Chondrocyte (in vitro differentiated cells): ENCODE data around the gene RASGRF1. TPM values are rescaled to one million over a fixed set of nuclear protein-coding genes. Genes with fewer than 3 reads are reported as not detected.

Source experiments
- DNase-seq: peaks from one replicate; pipeline ENCODE4 v3.0.0; 2021; ENCODE audit warnings: mixed read lengths, low spot score
- H3K27ac Mint-ChIP-seq: one replicate; pipeline ENCODE4 v1.8.0; 2021; ENCODE audit warnings: mild to moderate bottlenecking, moderate library complexity, mixed read lengths; ENCODE audit not compliant: unreplicated experiment
- H3K27me3 Mint-ChIP-seq: 2 replicates; pipeline ENCODE4 v1.8.0; 2021; ENCODE audit warnings: low read depth, mixed read lengths
- H3K36me3 Mint-ChIP-seq: 2 replicates; pipeline ENCODE4 v1.8.0; 2021; ENCODE audit warnings: low read depth, mixed read lengths
- H3K4me1 Mint-ChIP-seq: 2 replicates; pipeline ENCODE4 v1.8.0; 2021; ENCODE audit warnings: low read depth, mild to moderate bottlenecking, mixed read lengths
- H3K4me3 Mint-ChIP-seq: one replicate; pipeline ENCODE4 v1.8.0; 2021; ENCODE audit warnings: mild to moderate bottlenecking, moderate library complexity, mixed read lengths; ENCODE audit not compliant: unreplicated experiment
- H3K9me3 Mint-ChIP-seq: 2 replicates; pipeline ENCODE4 v1.8.0; 2021; ENCODE audit warnings: low read depth, mixed read lengths
- total RNA-seq: library from RNA; stranded (reverse); gene quantifications from 3 replicates; pipeline ENCODE4 v1.2.1, GENCODE V29; 2021
- TF ChIP-seq, protein P1 (sequence below): fragments of 200-600 bp; sonication (generic); IDR thresholded peaks from 2 replicates; pipeline ENCODE4 v1.5.0; 2021; ENCODE audit warnings: antibody characterized with exemption, mild to moderate bottlenecking, moderate library complexity

The RASGRF1 gene
- total RNA-seq, 1 donor from 2014 or later: 0.10 TPM

DNA sequence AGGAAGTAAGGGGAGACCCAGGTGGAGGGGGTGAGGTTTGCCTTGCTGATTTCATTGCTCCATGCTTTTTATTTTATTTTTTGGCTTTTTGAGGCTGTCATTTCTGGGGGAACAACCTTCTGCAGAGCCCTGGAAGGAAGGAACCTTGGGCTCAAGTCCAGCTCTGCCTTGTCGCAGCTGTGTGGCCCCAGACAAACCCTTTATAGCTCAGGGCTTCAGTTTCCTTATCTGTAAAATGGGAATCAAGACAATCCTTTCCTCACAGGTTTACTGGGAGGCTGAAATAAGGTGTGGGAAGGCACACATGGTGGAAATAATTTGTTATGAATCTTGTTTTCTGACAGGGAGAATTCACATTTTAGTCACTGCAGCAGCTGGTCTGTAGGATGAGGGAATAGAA lies 100.3 kb downstream of the RASGRF1 start:
- Mint-ChIP-seq H3K36me3 (no peaks in the 10 kb centered on the region), H3K27ac (no peak overlapping the region), H3K9me3 (no peaks in the 10 kb centered on the region)

DNA sequence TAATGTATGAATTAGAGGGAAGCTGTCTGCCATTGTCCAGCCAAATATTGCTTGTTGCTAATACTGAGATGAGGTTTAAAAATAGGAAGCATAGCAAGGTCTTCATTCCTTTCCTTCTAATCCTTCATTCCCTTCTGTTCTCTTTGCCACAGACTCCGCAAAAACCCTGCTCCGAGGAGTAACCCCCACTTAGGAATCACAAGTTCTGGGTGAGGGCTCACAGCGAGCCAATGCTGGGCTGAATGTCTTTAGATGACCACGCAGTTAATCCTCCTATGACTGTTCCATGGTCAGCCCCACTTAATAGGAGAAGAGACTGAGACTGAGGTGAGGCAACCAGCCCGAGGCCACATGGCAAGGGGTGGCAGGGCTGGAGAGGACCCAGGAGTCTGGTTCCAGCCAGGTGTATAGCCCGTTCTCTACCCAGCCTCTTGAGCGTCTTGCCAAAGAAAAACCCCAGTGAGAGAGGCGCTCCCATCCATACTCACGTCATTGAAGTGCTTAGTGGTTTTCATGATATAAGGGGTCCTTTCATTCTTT lies 100.8 kb downstream of the RASGRF1 start:
- H3K9me3 Mint-ChIP-seq: no peaks in the 10 kb centered on the region
- DNase-seq: peak; percentile 44
- TF ChIP-seq, protein P1, sequence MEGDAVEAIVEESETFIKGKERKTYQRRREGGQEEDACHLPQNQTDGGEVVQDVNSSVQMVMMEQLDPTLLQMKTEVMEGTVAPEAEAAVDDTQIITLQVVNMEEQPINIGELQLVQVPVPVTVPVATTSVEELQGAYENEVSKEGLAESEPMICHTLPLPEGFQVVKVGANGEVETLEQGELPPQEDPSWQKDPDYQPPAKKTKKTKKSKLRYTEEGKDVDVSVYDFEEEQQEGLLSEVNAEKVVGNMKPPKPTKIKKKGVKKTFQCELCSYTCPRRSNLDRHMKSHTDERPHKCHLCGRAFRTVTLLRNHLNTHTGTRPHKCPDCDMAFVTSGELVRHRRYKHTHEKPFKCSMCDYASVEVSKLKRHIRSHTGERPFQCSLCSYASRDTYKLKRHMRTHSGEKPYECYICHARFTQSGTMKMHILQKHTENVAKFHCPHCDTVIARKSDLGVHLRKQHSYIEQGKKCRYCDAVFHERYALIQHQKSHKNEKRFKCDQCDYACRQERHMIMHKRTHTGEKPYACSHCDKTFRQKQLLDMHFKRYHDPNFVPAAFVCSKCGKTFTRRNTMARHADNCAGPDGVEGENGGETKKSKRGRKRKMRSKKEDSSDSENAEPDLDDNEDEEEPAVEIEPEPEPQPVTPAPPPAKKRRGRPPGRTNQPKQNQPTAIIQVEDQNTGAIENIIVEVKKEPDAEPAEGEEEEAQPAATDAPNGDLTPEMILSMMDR: no peak
- H3K4me1 Mint-ChIP-seq: peaks cover 34% of the 10 kb centered on the region
- H3K4me3 Mint-ChIP-seq: no peak overlapping the region
- H3K27me3 Mint-ChIP-seq: no peaks in the 10 kb centered on the region
- H3K27ac Mint-ChIP-seq: peak overlapping the region; percentile 87
- no peaks in the 10 kb centered on the region for H3K36me3 Mint-ChIP-seq

More for the DNA sequence above, 100.3 kb downstream of the RASGRF1 start:
- H3K4me1 Mint-ChIP-seq: peaks cover 34% of the 10 kb centered on the region
- no peaks in the 10 kb centered on the region for H3K27me3 Mint-ChIP-seq
- no peak overlapping the region for H3K4me3 Mint-ChIP-seq
- peak; percentile 5 for DNase-seq
- TF ChIP-seq, protein P1: no peak

DNA sequence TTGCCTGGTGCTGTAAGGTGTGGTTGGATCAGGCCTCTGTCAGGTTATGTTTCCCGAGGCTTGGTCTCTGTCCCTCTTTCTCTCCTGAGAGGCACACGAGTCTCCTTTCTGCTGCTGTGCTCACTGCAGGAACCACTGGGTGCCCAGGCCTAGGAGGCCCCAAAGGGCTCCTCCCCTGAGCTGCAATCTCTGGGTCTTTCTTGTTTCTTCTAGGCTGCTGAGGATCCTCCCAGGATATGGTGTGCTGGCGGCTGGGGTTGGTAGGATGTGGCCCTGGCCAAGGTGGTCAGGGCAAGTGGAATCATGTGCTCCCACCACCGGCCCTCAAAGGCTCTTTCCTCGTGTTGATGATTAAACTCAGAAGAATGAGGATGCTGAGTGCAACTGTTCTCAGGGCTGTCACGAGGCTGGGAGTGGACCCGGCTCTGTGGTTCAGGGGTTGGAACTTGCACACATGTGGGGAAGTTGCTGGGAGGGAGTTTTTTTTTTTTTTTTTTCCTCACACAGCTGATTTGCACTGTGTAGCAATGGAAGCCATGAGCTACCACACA lies 102.1 kb downstream of the RASGRF1 start:
- no peak overlapping the region for H3K4me3 Mint-ChIP-seq
- H3K4me1 Mint-ChIP-seq: peaks cover 34% of the 10 kb centered on the region
- H3K9me3 Mint-ChIP-seq: no peaks in the 10 kb centered on the region
- DNase-seq: no peak
- TF ChIP-seq, protein P1: no peak
- H3K36me3 Mint-ChIP-seq: no peaks in the 10 kb centered on the region
- peak overlapping the region; percentile 99 for H3K27ac Mint-ChIP-seq
- H3K27me3 Mint-ChIP-seq: no peaks in the 10 kb centered on the region

DNA sequence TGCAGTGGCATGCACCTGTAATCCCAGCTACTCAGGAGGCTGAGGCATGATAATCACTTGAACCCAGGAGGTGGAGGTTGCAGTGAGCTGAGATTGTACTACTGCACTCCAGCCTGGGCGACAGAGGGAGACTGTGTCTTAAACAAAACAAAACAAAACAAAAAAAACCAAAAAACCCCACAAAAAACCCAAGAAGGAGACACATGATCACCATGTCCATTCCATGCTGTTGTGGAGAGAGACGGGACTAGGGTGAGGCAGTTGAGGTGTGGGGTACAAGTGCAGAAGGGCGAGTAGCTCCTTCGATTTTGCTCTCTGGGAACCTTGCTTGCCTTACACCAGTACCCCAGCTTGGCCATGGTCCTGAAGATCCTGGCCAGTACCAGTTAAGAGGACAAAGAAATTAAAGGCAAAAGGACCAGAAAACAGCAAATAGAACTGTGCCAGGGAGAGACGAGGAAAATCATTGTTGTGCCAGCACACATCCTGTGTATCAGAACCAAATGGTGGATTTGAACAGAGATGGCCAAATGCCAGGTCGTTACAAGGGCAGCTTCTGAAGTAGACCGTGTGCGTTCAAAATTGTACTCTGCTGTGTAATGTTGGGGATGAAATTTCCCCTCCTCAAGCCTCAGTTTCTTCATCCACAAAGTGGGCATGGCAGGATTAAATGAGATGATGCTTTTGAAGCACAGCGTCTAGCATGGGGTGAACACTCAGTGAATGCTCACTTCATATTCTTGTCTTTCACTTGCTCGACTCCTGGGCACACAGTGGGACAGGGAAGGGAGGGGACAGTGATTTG lies 102.8 kb downstream of the RASGRF1 start:
- Mint-ChIP-seq H3K4me3 (no peak overlapping the region), H3K4me1 (peaks cover 34% of the 10 kb centered on the region), H3K27me3 (no peaks in the 10 kb centered on the region), H3K9me3 (no peaks in the 10 kb centered on the region), H3K27ac (peak overlapping the region; percentile 99), H3K36me3 (no peaks in the 10 kb centered on the region)
- TF ChIP-seq, protein P1: no peak
- no peak for DNase-seq

DNA sequence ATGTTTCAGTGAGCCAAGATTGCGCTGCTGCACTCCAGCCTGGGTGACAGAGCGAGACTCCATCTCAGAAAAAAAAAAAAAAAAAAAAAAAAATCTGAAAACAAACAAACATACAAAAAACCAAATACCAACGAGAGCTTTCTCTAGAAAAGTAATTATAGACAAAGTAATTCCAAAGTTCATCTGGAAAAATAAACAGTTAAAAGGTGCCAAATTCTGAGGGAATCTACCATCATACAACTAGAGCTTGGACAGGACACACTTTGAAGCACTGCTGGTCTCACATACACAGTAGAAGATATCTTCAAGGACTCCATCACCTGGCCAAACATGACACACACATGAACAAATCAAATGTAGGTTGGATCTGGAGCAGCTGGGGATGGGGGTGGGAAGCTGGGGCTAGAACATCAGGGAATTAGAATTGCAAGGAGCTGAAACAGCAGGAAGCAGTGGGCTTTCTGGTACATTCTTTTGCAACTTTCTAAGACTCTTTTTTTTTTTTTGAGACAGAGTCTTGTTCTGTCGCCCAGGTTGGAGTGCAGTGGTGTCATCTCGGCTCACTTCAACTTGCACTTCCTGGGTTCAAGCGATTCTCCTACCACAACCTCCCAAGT lies 104.6 kb downstream of the RASGRF1 start:
- DNase-seq: no peak
- H3K27ac Mint-ChIP-seq: peak overlapping the region; percentile 27
- H3K27me3 Mint-ChIP-seq: no peaks in the 10 kb centered on the region
- H3K4me1 Mint-ChIP-seq: peaks cover 33% of the 10 kb centered on the region
- H3K4me3 Mint-ChIP-seq: no peak overlapping the region
- H3K9me3 Mint-ChIP-seq: no peaks in the 10 kb centered on the region
- no peaks in the 10 kb centered on the region for H3K36me3 Mint-ChIP-seq
- TF ChIP-seq, protein P1: no peak
